Ovary (tissue), 3 donors: ENCODE data around the gene PTPN14.

Experiments
- POLR2A ChIP-seq: fragments of 450-650 bp; IDR thresholded peaks from one replicate; pipeline ENCODE4 v1.6.1; 2017; ENCODE audit warnings: antibody characterized with exemption, mild to moderate bottlenecking, moderate library complexity
- TF ChIP-seq, protein P1 (sequence below), 3 donors: fragments of 450-650 bp in 2 of 3; fragments of 200-600 bp in 1 of 3; IDR thresholded peaks; one replicate each; pipeline versions ENCODE4 v1.5.1 to v1.8.0; 2016 to 2022; ENCODE audit warnings: antibody characterized with exemption in 3 of 3, mild to moderate bottlenecking in 1 of 3
- donor health status: DM: no; HTN: no; CAD: no.

DNA sequence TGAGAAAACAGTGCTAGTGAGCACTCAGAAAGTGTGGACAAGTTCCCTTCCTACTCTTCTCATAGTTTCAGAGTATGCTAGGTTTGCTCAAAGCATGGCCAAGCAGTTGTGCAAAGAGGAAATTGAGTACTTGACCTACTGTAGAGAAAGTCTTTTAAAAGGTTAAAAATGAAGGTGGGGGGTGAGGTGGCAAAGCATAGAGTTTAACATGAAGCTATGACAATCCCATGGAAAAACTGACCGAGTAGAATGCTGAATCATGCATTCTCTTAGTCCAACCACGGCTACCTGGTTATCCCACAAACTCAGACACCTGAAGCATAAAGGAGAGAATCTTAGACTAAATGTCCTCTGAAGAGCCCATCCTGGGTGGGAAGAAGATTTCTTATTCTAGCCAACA lies 79.9 kb downstream of the PTPN14 start:
- TF ChIP-seq, protein P1, sequence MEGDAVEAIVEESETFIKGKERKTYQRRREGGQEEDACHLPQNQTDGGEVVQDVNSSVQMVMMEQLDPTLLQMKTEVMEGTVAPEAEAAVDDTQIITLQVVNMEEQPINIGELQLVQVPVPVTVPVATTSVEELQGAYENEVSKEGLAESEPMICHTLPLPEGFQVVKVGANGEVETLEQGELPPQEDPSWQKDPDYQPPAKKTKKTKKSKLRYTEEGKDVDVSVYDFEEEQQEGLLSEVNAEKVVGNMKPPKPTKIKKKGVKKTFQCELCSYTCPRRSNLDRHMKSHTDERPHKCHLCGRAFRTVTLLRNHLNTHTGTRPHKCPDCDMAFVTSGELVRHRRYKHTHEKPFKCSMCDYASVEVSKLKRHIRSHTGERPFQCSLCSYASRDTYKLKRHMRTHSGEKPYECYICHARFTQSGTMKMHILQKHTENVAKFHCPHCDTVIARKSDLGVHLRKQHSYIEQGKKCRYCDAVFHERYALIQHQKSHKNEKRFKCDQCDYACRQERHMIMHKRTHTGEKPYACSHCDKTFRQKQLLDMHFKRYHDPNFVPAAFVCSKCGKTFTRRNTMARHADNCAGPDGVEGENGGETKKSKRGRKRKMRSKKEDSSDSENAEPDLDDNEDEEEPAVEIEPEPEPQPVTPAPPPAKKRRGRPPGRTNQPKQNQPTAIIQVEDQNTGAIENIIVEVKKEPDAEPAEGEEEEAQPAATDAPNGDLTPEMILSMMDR (IDR thresholded peaks at IDR 0.05) = no peak
- TF ChIP-seq POLR2A = no peak
